Measurements from ENCODE around the gene NOTCH4.
A peak's percentile ranks its signal among the peaks of the same experiment; 100 is the strongest.
"Not testable (repeated sequence)": the region's sequence is repeated elsewhere in the genome, so short reads cannot be mapped to it uniquely, and the experiment has no call there.

NOTCH4 gene

DNA sequence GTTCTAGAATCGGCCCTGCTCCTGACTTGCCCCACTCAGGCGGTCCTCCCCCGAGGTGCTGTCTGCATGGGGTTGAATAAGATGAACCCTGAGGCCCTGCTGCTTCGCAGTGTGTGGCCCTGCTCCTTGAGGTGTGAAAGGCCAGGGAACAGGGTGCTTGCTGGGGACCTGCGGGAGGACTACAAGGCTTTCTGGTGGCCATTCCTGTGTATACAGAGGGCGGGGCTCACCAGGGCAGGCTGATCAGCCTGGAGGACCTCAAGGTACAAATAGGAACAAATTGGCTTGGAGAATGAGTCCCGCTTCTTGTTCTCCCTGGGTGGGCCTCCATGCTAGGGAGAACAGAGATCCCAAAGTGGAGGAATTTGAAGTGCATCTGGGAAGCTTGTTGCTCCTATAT is 5.7 kb downstream of the NOTCH4 start:
- DNase-seq (ENCODE audit: low read depth, low spot score): no peak

DNA sequence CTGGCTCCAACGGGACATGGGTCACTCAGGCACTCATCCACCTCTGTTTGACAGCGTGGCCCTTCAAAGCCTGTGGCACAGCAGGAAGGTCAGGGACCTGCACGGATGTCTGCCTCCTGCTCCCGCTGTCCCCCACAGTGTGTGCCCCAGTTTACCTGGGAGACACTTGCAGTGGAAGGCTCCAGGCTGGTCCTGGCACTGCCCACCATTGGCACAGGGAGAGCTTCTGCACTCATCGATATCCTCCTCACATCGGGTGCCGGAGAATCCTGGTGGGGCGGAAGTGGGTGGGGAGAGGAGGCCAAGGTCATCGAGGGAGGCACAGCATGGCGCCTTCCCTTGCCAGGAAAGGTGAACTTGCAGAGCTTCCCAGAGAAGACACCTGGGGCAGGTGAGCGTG is 6.9 kb downstream of the NOTCH4 start:
- no peak for DNase-seq (ENCODE audit: low read depth, low spot score)

DNA sequence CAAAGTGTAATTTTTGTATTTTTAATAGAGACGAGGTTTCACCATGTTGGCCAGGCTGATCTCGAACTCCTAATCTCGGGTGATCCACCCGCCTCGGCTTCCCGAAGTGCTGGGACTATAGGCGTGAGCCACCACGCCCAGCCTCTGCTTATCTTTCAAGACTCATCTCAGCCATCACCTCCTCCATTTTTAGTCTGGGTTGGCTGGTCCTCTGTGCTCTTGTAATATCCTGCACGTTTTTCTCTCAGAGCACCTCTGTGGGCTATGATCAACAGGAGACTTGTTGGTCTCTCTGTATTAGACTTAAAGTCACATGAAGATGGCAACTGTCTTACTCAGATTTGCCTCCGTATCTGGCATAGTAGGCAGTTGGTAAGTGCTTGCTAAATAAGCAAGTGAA is 7.6 kb downstream of the NOTCH4 start:
- DNase-seq (ENCODE audit: low read depth, low spot score): no peak

DNA sequence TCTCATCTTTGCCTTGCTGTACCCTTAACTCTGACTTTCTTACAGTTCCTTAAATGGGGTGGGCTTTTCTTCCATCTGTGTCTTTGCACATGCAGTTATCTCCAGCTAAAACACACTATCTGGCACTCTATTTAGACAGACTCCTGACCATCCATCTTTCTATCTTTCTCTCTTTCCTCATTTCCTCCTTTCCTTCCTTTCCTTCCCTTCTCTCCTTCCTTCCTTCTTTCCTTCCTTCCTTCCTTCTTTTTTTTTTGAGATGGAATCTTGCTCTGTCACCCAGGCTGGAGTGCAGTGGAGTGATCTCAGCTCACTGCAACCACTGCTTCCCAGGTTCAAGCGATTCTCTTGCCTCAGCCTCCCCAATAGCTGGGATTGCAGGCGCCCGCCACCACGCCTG is 8.2 kb downstream of the NOTCH4 start:
- DNase-seq (ENCODE audit: low read depth, low spot score): no peak

DNA sequence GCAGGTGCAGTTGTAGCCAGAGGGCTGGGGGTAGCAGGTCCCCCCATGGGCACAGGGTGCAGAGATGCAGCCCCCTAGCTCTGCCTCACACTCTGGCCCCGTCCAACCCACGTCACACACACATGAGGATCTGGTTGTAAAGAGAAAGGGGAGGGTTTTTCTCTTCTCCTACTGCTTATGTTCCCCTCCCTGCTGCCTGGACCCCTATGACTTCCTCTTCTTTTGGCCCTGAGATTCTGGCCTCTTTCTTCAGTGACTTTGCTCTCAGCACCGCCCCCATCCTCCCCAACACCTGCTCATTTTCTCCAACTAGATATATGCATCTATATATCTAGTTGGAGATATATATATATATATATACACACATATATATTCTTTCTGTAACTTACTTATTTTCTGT is 9.7 kb downstream of the NOTCH4 start:
- DNase-seq (ENCODE audit: low read depth, low spot score): no peak

DNA sequence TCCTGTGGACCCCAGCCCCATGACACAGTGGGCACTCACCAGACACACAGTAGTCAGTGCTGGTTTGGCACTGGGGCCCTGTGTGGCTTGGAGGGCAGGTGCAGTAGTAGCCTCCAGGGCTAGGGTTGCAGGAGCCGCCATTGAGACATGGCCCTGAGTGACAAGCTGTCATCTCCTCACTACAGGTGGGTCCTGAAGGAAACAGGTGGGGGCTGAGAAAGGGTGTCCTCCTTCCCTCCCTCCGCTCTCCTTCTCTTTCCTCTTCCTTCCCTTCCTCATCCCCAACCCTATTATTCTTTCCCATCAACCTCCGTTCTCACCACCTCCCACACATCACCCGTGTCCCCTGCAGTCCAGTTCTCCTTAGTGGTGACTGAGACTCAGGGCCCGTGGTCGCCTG is 10.2 kb downstream of the NOTCH4 start:
- DNase-seq (ENCODE audit: low read depth, low spot score): no peak

DNA sequence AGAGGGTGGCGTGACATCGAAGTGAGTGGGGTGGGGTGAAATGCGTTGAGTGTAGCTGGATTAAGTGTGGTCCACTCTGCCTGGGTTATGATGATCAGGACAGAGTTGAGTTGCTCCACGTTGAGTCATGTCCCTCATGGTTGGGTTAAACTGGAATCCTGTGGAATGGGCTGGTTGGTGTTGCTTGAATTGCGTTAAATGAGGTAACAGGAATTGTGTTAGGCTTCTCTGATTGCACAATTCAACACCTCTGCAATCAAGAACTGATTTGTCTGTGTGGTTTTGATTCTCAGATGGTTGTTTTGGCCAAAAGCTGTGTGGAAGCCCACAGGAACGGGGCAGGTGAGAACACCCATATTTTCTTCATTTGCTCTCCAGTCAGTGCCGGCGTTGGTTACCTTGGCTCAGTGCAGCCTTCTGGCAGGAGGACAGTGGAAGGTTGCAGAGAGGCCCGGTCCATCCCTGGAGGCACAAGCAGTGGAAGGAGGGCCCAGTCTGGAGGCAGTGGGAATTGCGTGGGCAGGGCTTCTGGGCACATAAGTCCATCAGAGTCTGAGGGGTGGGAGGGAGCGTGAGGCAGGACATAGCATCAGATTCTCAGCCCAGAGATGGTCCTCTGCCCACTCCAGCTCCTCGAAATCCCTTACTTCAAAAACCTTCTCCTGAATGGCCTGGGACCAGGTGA is 11.6 kb downstream of the NOTCH4 start:
- no peak for DNase-seq (ENCODE audit: low read depth, low spot score)

DNA sequence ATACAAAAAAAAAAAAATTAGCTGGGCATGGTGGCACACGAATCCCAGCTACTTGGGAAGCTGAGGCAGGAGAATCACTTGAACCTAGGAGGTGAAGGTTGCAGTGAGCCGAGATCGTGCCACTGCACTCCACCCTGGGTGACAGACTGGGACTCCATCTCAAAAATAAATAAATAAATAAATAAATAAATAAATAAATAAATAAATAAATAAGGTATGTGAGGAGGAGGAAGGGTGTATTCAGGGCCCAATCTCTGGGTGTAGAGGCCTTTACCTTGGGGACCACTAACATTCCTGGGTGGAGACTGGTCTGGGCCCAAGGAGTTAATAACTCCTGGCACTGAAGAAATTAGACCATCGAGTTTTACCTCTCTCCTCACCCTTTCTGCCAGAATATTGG is 12.4 kb downstream of the NOTCH4 start:
- not testable (repeated sequence) for DNase-seq (ENCODE audit: low read depth, low spot score)

DNA sequence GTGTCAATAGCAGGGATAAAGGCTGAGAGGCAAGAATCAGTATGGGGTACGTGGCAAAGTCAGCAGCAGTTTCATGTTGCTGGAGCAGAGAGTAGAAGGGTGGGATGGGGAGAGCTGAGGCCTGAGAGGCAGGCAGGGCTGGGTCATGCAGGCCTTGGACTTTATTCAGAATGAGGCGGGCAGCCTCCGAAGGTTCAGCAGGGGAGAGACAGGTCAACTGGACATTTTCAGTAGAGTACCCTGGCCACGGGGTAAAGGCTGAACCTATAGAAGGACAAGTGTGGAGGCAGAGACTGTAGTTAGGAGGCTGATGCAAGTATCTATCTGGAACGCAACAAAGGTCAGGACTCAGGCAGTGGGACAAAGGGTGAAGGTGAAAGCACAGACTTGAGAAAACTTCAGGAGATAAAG is 13.7 kb downstream of the NOTCH4 start:
- no peak for DNase-seq (ENCODE audit: low read depth, low spot score)

DNA sequence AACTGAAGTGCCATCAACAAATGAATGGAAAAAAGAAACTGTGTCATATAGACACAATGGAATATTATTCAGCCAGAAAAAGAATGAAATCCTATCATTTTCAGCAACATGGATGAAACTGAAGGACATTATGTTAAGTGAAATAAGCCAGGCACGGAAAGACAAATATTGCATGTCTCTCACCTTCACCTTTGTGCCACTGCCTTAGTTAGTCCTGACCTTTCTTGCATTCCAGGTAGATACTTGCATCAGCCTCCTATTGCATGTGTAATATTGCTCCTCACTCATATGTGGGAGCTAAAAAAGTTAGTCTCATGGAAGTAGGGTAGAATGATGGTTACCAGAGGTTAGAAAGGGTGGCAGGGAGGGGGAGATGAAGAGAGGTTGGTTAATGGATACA is 14.9 kb downstream of the NOTCH4 start:
- DNase-seq (ENCODE audit: low read depth, low spot score): no peak

DNA sequence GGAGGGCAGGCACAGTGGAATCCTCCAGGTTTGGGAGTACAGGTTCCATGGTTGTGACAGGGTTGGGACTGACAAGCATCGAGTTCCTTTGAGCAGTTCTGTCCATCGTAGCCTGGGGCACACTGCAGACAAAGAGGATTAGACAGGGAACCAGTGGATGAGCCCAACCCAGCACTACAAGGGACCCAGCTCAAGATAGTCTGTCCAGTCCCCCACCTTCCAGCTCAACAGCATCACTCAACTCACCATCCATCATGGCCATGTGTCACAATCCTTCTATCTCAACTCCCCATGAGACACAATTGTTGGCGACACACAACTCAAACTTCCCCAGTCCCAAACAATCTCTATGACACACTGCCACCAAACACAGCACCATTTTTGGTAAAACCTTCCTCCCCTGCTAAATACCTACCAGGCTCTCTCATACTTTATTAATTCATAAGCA is 19.6 kb downstream of the NOTCH4 start:
- DNase-seq (ENCODE audit: low read depth, low spot score): no peak

DNA sequence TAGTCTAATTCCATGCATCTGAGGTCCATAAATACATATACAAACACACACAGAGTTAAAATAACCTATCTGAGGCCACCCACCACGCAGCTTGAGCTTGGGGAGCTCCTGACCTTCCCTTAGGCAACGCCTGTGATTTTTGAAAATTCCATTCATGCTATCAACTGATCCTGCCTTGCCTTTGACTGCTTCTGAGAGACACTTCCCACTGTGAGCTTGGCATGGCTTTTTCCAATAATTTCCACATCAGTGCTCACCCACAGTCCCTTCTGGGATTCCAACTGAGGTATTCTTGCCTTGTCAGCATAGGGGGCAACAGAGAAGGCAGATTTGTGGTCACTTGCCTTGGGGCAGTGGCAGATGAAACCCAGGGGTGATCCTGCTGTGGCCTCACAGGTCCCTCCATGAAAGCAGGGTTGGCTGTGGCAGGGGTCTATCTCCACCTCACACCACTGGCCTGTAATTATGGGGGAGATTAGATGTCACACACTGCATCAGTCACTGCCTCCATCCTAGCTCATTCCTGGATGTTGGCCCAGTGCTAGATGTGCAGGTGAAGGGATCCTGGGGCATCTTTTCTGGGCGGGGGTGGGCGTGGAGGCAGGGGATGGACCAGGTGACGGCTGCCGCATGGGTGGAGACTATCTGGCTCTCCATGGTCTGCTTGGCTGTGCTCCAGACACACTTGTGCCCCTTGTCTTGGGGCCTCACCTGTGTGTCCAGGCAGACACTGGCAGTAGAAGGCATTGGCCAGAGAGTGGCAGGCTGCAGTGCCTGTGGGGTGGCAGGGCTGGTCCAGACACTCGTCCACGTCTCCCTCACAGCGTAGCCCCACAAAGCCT is 20.2 kb downstream of the NOTCH4 start:
- DNase-seq (ENCODE audit: low read depth, low spot score): no peak

DNA sequence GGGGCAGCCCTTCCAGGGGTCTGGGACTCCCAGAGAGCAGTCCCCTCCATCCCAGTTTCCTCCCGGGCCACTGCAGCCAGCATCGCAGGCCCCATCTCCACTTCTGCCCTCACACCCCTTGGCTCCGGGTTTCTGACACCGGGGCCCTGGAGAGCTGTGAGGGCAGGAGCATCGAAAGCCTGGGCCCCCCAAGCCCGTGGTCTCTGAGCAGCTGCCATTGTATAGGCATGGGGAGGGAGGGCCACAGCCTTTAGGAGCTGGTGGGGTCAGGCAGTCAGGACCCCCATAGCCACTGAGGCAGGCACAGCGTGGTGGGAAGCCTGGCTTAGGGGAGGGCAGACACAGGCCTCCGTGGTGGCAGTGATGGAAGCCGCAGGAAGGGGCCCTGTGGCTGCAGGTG is 21.7 kb downstream of the NOTCH4 start:
- DNase-seq (ENCODE audit: low read depth, low spot score): no peak

DNA sequence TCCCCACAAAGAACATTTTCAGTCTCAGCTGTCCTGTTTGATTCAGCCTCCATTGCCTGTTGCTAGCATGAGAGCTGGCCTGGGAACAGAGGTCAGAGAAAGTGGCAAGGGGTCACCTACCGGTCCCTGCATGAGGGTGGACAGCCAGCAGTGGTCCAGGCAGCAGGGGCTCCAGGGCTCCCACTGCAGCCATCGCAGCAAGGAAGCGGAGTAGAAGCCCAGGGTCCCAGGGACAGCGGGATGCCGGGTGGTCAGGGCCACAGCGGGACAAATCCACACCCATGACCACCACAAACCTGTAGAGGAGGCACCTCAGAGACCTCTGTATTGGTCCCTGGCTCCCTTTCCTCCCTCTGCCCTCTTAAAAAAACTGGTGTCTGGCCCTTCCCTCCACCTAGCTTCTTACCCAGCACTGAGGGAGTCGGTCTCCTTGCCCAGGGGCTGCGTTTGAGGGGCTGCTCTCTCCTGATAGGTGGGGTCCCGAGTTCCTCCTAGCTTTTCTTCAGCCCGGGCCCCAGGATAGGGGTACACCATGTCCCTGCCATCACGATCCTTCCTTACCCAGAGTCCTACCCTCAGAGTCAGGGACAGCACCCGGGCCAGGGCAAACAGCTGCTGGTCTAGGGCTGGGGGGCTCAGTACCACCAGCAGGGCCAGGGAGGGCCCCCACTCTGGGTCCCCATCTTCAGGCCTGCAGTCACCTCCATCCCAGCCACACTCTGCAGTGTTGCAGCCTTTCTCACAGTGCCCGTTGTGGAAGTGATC is 23.0 kb downstream of the NOTCH4 start:
- no peak for DNase-seq (ENCODE audit: low read depth, low spot score)

DNA sequence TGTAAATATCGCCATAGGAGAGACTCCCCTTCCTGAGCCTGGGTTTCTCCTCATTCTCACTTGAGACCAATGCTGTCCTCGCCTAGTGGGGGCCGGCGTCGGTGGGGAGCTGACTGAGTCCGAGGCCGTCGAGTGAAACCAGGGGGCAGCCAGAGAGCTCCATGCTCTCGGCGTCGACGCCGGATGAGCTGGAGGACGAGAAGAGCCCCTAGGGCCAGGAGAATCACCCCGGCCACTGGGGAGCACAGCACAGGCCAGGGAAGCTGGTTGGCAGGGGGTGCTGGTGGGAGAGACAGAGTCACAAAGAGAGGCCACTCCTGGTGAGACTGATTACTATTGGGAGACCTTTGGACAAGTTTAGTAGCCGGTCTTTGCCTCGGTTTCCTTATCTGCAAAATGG is 25.0 kb downstream of the NOTCH4 start:
- DNase-seq (ENCODE audit: low read depth, low spot score): no peak

DNA sequence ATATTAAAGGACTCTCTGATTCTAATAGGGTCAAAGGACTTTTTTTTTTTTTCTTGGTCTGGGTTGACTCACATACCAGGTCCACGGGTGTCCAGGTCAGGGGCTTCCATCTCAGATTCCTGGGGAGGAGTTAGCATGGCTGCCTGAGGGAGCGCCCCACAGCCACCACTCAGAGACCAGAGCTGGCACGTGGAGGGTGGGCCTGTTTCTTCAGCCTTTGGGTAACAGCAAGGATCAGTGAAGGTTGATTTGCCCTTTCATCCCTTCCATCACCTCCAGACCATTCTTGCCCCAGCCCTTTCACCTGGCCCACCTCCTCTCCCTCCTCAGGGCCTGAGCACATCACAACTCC is 25.5 kb downstream of the NOTCH4 start:
- DNase-seq (ENCODE audit: low read depth, low spot score): no peak

DNA sequence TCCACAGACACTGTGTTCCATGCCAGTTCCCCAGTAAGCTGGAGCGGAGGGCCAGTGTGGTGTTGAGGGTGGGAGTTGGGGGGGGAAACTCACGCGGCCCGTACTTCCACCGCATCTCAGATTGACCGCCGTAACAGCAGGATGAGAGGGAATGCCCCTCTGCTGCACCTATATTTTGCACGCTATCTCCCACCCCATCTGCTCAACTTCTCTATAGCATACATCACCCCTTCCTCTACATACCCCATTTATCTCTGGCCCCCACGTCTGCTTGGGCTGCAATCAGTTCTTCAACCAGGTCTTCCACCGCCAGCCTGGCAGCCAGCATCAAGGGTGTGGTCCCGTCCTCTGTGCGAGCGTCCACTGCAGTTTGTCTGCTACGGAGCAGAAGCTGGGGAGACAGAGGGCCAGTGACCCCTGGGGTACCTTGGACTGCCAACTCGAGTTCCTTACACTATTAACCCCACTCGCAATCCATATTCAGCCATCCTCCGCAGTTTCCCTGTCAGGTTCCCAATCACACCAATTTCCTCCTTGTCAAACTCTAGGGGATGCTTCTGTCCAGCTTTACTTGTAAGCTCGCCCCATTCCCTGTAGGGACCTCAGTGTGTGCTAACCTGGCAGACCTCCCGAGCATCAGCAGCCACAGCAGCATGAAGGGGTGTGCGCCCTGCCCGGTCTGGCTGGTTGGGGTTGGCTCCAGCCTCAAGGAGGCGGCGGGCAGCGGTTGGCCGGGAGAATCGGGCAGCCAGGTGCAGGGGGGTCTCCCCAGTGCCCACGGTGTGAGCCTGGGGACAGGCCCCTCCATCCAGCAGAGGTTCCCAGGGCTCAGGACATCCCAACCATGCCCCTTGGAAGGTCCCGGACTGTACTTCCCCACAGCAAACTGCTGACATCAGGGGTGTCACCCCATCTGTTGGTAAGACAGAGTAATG is 26.9 kb downstream of the NOTCH4 start:
- DNase-seq (ENCODE audit: low read depth, low spot score): no peak

DNA sequence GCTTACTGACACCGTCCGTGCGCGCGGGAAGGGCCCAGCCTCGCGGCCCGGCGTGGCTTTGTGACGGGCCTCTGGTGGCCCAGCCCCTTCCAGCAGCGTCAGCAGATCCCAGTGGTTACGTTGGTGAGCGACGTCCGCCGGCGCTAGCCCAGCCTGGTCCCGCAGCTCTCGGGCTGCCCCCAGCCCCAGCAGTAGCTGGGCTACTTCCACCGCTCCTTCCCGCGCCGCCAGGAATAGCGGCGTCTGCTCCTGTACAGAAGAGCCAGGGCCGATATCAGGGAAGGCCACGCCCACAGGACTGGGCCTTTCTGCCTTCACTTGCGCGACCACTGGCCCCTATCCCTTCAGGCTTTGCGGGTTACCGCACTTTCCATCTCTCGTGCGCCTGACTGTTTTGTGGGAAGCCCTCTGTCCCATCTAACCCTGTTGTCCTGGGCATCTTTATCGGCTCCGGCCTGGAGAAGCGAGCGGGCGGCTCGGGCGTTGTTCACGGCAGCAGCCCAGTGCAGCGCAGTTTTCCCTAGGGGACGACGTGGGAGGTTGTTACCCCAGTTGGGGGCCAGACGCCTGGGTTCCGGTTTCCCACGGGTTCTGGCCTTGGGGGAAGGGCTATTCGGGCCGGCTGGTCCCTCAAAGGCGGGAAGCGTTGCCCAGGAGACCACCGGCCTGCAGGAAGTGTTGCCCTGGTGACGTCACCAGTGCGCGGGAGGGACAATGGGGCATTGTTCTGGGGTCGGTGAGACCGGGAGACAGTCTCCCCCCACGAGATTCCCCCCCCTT is 27.8 kb downstream of the NOTCH4 start:
- no peak for DNase-seq (ENCODE audit: low read depth, low spot score)

DNA sequence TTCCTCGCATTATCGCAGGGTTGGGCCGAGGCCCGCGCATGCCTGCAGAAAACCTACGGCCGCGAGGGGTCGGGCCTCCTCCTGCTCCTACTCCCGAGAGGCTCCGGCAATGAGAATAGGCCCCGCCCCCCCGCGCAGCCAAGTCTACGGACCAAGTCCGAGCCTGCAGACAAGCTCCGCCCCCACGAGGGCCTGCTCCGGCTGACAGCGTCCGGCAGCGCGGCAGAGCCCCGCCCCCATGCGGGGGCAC is 28.3 kb downstream of the NOTCH4 start:
- DNase-seq (ENCODE audit: low read depth, low spot score): peak; percentile 100

DNA sequence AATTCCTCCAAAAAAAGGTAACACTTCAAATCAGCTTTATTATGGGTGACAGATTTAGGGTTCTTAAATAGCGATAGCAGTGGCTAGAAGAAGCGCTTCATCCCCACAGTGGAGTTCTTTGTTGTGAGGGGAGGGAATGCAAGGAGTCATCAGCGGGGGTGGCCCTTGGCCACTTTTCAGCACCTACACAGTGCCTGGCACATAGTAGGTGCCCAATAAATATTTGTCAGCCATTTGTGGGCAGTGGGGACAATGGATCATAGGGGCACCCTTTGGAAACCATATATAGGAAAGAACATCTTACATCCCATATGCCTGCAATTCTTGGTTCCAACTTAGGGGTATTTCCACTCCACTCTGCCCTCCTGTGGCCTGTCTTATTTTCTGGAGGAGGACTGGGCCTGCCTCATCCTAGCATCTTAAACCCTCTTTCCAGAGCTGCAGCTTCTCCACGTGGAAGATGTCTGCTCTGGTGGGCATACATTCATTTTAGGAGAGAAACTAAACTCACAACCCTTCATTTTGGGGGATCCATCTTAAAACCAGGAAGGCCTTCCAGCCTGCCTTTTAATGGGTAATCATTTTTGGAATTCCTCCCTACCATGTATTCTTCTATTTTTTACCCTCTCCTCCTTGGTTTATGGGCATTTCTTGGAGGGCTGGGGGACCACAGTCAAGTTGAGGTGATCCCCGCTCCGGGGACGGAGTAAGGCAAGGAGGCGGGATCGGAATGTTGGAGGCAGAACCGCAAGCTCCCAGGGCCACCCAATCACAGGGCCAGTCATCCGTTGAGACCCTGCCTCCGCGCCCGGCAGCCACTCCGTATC is 28.8 kb downstream of the NOTCH4 start:
- DNase-seq (ENCODE audit: low read depth, low spot score): no peak

All from activated naive CD8-positive, alpha-beta T cell treated with anti-CD3 and anti-CD28 coated beads, Interleukin-2, amount 50 U/mL, for 16 hours (primary cell).